Prostate gland (tissue), 2 donors: ENCODE data around the gene TMEM131L. TPM values are rescaled to one million over a fixed set of nuclear protein-coding genes. Genes with fewer than 3 reads are reported as not detected.

Experiments used
- DNase-seq: peaks from one replicate; pipeline ENCODE4 v3.0.0-alpha.2; 2019; ENCODE audit warnings: low spot score
- H3K27ac ChIP-seq, 2 donors: fragments of 200-600 bp; sonication (generic); 2 replicates each; pipeline ENCODE4 v1.5.1; 2017 to 2019
- H3K27me3 ChIP-seq: fragments of 200-600 bp; sonication (generic); replicated peaks from 2 replicates; pipeline ENCODE4 v1.5.1; 2019; ENCODE audit not compliant: insufficient read depth
- H3K36me3 ChIP-seq, 2 donors: fragments of 200-600 bp; sonication (generic); 1 replicate in 1 of 2; 2 replicates in 1 of 2; pipeline versions ENCODE4 v1.5.1 to v1.8.1; 2017 to 2019
- H3K4me1 ChIP-seq: fragments of 200-600 bp; sonication (generic); replicated peaks from 2 replicates; pipeline ENCODE4 v1.5.1; 2019
- H3K4me3 ChIP-seq, 2 donors: fragments of 200-600 bp; sonication (generic); 2 replicates each; pipeline ENCODE4 v1.5.1; 2017 to 2019
- H3K9me3 ChIP-seq: fragments of 200-600 bp; sonication (generic); 2 replicates; pipeline ENCODE4 v1.5.1; 2017
- POLR2A ChIP-seq: fragments of 450-650 bp; IDR thresholded peaks from one replicate; pipeline ENCODE4 v1.6.1; 2016; ENCODE audit warnings: antibody characterized with exemption, mild to moderate bottlenecking
- POLR2AphosphoS5 ChIP-seq: sonication (generic); formaldehyde crosslinking; IDR thresholded peaks from one replicate; pipeline ENCODE4 v1.6.1; 2017; ENCODE audit warnings: antibody characterized with exemption
- WGBS: methylation state at CpG from one replicate; pipeline ENCODE4 v1.1.5; 2018; 5-methylcytosine and 5-hydroxymethylcytosine counted together
- intact Hi-C: fragments of 100-400 bp; cut with DNase I; formaldehyde crosslinking; loops from one replicate; pipeline ENCODE4 v1.14.2; 2022
- total RNA-seq, 2 donors: library from RNA; depleted of rRNA; stranded (reverse); fragments of >200 nt; gene quantifications; one replicate each; pipeline ENCODE4 v1.1.0, GENCODE V29; 2016
- TF ChIP-seq, protein P1 (sequence below), 4 experiments: fragments of 200-600 bp in 2 of 4; fragments of 450-650 bp in 2 of 4; sonication (generic) in 2 of 4; IDR thresholded peaks; 1 replicate in 3 of 4; 2 replicates in 1 of 4; pipeline ENCODE4 v1.5.1; 2016 to 2019; ENCODE audit warnings: antibody characterized with exemption in 4 of 4, mild to moderate bottlenecking in 2 of 4, moderate library complexity in 2 of 4

TMEM131L gene
- total RNA-seq, 2 donors from 2014 or later = 9.3 to 12.5 TPM

DNA sequence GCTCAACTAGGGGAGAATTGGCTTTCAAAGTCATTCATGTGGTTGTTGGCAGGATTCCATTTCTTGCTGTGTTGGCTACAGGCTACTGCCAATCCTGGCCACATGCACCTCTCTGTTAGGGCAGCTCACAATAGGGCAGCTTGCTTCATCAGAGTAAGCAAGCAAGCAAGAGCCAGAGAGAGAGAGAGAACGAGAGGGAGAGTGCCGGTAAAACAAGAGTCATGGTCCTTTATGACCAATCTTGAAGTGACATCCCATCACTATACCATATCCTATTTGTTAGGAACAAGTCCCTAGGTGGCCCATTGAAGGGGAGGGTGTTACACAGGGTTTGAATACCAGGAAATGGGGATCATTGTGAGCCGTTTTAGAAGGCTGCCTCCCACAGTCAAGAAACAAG is 185.0 kb downstream of the TMEM131L start:
- no peak for TF ChIP-seq POLR2A
- TF ChIP-seq, protein P1, sequence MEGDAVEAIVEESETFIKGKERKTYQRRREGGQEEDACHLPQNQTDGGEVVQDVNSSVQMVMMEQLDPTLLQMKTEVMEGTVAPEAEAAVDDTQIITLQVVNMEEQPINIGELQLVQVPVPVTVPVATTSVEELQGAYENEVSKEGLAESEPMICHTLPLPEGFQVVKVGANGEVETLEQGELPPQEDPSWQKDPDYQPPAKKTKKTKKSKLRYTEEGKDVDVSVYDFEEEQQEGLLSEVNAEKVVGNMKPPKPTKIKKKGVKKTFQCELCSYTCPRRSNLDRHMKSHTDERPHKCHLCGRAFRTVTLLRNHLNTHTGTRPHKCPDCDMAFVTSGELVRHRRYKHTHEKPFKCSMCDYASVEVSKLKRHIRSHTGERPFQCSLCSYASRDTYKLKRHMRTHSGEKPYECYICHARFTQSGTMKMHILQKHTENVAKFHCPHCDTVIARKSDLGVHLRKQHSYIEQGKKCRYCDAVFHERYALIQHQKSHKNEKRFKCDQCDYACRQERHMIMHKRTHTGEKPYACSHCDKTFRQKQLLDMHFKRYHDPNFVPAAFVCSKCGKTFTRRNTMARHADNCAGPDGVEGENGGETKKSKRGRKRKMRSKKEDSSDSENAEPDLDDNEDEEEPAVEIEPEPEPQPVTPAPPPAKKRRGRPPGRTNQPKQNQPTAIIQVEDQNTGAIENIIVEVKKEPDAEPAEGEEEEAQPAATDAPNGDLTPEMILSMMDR (IDR thresholded peaks at IDR 0.05) = no peak
- no peak for TF ChIP-seq POLR2AphosphoS5
- DNase-seq = no peak
- H3K9me3 ChIP-seq = no peaks in the 10 kb centered on the region
- intact Hi-C loops = no loop called here
- no peaks in the 10 kb centered on the region for H3K4me1 ChIP-seq
- no peak overlapping the region for H3K27ac ChIP-seq
- H3K27me3 ChIP-seq = no peaks in the 10 kb centered on the region
- H3K36me3 ChIP-seq = no peaks in the 10 kb centered on the region
- 66% methylated on average over 3 of the region's 3 CpGs for WGBS
- H3K4me3 ChIP-seq = no peak overlapping the region

DNA sequence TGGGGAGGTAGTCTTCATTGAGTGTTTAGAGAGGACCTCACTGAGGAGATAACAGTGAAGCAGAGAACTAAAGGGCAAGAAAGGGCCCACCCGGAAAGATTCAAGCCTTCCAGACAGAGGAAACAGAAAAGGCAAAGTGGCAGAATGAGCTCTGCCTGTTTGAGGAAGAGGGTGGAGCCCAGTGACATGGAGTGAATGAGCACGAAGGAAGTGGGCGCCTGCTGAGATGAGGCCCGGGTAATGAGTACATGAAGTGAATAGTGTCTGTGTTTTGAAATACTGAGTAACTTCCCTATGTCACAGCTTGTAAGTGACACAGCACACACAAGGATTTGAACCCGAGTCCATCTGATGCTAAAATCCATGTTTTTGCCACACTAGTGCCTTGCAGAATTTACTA is 185.4 kb downstream of the TMEM131L start:
- Histone ChIP-seq H3K36me3 (no peaks in the 10 kb centered on the region), H3K9me3 (no peaks in the 10 kb centered on the region), H3K27ac (no peak overlapping the region), H3K27me3 (no peaks in the 10 kb centered on the region), H3K4me1 (no peaks in the 10 kb centered on the region), H3K4me3 (no peak overlapping the region)
- TF ChIP-seq POLR2AphosphoS5 (no peak), POLR2A (no peak)
- TF ChIP-seq, protein P1 (IDR thresholded peaks at IDR 0.05) = no peak
- intact Hi-C loops = no loop called here
- WGBS = 69% methylated on average over 5 of the region's 5 CpGs
- DNase-seq = no peak

DNA sequence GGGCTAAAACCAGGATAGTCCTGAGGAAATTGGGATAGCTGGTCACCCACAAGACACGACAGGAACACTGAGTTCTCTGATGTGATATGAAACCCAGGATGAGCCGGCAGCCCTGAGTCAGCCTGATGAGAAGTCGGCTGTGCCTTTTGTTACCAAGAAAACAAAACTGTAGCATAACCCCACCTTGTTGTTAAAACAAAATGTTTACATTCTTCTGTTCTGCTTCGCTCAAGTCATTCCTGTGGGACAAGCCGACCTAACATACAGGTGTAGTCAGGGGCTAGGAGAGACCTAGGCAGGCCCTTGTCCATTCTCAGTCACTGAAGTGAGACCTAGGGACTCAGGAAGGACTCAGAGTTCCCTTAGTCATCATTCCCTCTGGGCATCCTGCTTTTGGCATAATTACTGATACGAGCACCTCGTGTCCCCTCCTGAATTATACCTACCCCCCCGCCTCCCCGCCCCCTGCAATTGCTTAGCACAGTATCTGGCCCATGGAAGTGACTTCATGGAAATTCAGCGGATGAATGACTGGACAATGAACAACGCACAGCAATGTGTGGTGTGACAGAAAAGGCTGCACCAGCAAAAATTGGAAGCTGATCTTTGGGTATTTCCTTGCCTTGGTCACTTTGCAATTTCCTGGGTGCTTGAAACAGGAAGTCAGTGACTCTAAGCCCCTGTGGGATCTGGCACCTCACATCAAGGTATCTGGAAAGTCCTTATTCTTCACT is 186.1 kb downstream of the TMEM131L start:
- no peak for DNase-seq
- 63% methylated on average over 11 of the region's 11 CpGs for WGBS
- Histone ChIP-seq H3K36me3 (no peaks in the 10 kb centered on the region), H3K9me3 (no peaks in the 10 kb centered on the region), H3K4me1 (no peaks in the 10 kb centered on the region), H3K27me3 (no peaks in the 10 kb centered on the region), H3K27ac (no peak overlapping the region), H3K4me3 (no peak overlapping the region)
- intact Hi-C loops = no loop called here
- TF ChIP-seq POLR2AphosphoS5 = no peak
- TF ChIP-seq POLR2A = no peak
- TF ChIP-seq, protein P1 (IDR thresholded peaks at IDR 0.05) = no peak

DNA sequence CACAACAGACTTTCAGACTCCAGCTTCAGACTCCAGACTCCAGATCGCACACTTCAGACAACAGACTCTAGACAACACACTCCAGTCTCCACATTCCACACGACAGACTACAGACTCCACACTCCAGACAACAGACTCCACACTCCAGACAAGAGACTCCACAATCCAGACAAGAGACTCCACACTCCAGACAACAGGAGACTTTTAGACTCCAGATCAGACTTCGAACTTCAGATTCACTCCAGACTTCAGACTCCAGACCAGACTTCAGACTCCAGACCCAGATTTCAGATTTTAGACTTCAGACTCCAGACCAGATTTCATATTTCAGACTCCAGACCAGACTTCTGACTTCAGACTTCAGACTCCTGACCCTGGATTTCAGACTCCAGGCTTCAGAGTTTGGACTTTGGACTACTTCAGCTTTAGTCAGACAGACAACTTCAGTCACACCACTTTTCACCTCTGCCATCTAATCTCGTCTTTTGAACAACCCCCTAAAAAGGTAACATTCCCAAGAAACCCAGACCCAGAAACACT is 188.9 kb downstream of the TMEM131L start:
- Histone ChIP-seq H3K9me3 (no peaks in the 10 kb centered on the region), H3K27ac (no peak overlapping the region), H3K36me3 (no peaks in the 10 kb centered on the region), H3K27me3 (no peaks in the 10 kb centered on the region), H3K4me1 (no peaks in the 10 kb centered on the region), H3K4me3 (no peak overlapping the region)
- TF ChIP-seq POLR2A (no peak), POLR2AphosphoS5 (no peak)
- TF ChIP-seq, protein P1 (IDR thresholded peaks at IDR 0.05) = no peak
- intact Hi-C loops = no loop called here
- 62% methylated on average over 4 of the region's 4 CpGs for WGBS
- DNase-seq = no peak

DNA sequence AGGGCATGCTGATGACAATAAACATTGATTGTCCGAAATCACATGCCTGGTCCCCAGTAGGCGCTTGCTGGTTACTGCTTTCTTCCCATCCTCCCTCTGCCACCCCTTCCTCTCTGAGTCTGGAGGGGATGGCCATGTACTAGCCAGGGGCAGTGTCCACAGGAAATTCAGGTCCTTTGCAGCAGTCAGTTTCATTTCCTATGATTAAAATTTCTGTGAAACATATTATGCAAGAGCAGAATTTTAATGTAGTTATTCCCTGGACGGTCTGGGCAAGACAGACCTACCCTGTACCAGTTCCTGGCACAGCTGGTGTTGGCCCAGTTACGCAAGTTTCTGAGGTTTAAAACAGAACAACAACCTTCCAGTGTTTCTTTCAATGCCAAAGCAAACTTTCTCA is 189.8 kb downstream of the TMEM131L start:
- DNase-seq = peak; percentile 77
- H3K27ac ChIP-seq = no peak overlapping the region
- intact Hi-C loops = no loop called here
- H3K4me1 ChIP-seq = no peaks in the 10 kb centered on the region
- H3K36me3 ChIP-seq = no peaks in the 10 kb centered on the region
- TF ChIP-seq POLR2AphosphoS5 (peak; percentile 64), POLR2A (no peak)
- TF ChIP-seq, protein P1 (IDR thresholded peaks at IDR 0.05) = no peak
- no peaks in the 10 kb centered on the region for H3K9me3 ChIP-seq
- WGBS = 68% methylated on average over 4 of the region's 4 CpGs
- H3K27me3 ChIP-seq = no peaks in the 10 kb centered on the region
- no peak overlapping the region for H3K4me3 ChIP-seq
